ENCODE measurements around the gene HK3.
"Not testable (repeated sequence)": the region's sequence is repeated elsewhere in the genome, so short reads cannot be mapped to it uniquely, and the experiment has no call there.

Gene HK3

DNA sequence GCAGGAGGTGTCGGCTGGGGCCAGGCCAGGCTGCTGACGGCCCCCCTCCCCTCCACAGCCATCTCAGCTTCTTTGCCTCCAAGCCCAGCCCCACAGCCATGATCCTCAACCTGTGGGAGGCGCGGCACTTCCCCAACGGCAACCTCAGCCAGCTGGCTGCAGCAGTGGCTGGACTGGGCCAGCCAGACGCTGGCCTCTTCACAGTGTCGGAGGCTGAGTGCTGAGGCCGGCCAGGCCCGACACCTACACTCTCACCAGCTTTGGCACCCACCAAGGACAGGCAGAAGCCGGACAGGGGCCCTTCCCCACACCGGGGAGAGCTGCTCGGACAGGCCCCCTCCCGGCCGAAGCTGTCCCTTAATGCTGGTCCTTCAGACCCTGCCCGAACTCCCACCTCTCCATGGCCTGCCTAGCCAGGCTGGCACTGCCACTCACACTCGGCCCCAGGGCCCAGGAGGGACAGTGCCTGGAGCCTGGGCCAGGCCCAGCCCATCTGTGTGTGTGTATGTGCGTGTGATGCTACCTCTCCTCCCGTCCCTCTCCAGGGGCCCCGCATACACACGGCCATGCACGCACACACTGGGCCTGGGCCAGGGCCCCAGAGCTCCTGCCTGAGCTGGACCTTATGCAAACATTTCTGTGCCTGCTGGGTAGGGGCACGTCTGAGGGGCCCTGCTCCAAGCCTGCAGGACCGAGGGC, 19.3 kb downstream of the HK3 start:
- Histone ChIP-seq H3K4me3 (ENCODE audit: low read depth, low read length) (no peak overlapping the region), H3K36me3 (ENCODE audit: control insufficient read depth, insufficient read depth, low read length) (peaks cover 7% of the 10 kb centered on the region), H3K9me3 (ENCODE audit: control insufficient read depth, insufficient read depth, low read length) (no peaks in the 10 kb centered on the region), H3K27me3 (ENCODE audit: control insufficient read depth, insufficient read depth, low read length) (no peaks in the 10 kb centered on the region), H3K4me1 (ENCODE audit: control insufficient read depth, insufficient read depth, low read length) (no peaks in the 10 kb centered on the region), H3K9ac (ENCODE audit: low read depth, low read length) (no peak overlapping the region)

- Histone ChIP-seq H3K36me3 (ENCODE audit: control insufficient read depth, insufficient read depth, low read length) (peaks cover 7% of the 10 kb centered on the region), H3K27me3 (ENCODE audit: control insufficient read depth, insufficient read depth, low read length) (no peaks in the 10 kb centered on the region), H3K9me3 (ENCODE audit: control insufficient read depth, insufficient read depth, low read length) (no peaks in the 10 kb centered on the region), H3K4me3 (ENCODE audit: low read depth, low read length) (no peak overlapping the region), H3K4me1 (ENCODE audit: control insufficient read depth, insufficient read depth, low read length) (no peaks in the 10 kb centered on the region), H3K9ac (ENCODE audit: low read depth, low read length) (no peak overlapping the region)
Measured at GRCh38 chr5:176878906-176879662, 20.1 kb downstream of the HK3 start.

DNA sequence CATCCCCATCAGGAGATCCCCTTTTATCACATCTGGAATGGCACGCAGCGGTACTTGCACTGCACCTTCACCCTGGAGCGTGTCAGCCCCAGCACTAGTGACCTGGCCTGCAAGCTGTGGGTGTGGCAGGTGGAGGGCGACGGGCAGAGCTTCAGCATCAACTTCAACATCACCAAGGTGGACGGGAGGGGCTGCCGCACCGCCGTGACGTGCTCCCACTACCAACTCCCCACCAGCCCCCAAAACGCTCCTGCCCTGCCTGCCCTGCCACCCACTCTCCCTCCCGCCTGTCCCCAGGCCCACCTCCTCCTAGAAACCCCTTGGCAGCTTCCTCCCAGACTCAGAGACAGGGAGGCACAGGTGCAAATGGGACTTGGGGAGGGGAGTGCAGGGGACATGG, 20.7 kb downstream of the HK3 start:
- Histone ChIP-seq H3K27me3 (ENCODE audit: control insufficient read depth, insufficient read depth, low read length) (no peaks in the 10 kb centered on the region), H3K36me3 (ENCODE audit: control insufficient read depth, insufficient read depth, low read length) (peaks cover 7% of the 10 kb centered on the region), H3K9me3 (ENCODE audit: control insufficient read depth, insufficient read depth, low read length) (no peaks in the 10 kb centered on the region), H3K4me1 (ENCODE audit: control insufficient read depth, insufficient read depth, low read length) (no peaks in the 10 kb centered on the region), H3K9ac (ENCODE audit: low read depth, low read length) (no peak overlapping the region), H3K4me3 (ENCODE audit: low read depth, low read length) (no peak overlapping the region)

GRCh38 chr5:176877793-176878331, 21.3 kb downstream of the HK3 start:
- Histone ChIP-seq H3K4me3 (ENCODE audit: low read depth, low read length) (no peak overlapping the region), H3K4me1 (ENCODE audit: control insufficient read depth, insufficient read depth, low read length) (no peaks in the 10 kb centered on the region), H3K36me3 (ENCODE audit: control insufficient read depth, insufficient read depth, low read length) (peaks cover 7% of the 10 kb centered on the region), H3K9ac (ENCODE audit: low read depth, low read length) (no peak overlapping the region), H3K9me3 (ENCODE audit: control insufficient read depth, insufficient read depth, low read length) (no peaks in the 10 kb centered on the region), H3K27me3 (ENCODE audit: control insufficient read depth, insufficient read depth, low read length) (no peaks in the 10 kb centered on the region)

DNA sequence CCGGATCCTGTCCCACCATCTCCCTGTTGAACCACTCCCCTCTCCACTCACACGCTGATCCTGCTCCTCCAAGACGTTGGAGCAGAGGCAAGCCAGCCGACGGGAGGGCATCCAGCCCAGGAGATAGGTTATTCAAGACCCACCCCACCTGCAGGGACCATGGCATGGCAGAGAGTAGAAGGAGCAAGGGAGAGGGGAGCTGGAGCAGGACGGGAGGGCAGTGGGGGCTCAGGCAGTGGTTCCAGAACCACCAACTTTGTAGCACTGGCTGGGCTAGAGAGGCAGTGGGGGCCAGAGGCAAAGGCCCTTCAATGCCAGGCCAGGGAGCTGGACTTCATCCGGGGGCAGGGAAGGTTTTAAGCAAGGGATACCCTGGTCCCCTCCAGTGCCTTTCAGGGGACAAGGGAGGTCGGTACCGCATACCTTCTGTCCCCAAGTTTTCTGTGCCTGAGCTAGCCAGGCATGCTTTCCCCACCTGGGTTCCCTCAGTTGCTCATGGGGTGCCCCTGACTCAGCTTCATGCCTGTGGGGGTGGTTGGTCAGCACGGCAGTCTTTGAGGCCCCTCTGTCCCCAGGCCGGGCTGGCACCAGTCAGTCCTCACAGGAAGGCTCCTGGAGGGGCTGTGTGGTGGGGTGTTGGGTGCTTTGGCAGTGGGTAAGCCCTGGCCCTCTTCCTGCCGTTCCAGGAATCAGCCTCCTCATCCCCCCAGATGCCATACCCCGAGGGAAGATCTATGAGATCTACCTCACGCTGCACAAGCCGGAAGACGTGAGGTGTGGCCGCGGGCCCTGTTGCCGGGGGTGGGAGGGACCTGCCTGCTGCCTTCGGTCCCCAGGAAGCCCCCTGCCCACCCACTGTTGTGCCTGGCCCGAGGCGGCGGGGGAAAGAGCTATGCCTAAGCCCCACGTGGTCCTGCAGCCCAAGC, 22.4 kb downstream of the HK3 start:
- no peaks in the 10 kb centered on the region for H3K9me3 ChIP-seq (ENCODE audit: control insufficient read depth, insufficient read depth, low read length)
- no peak overlapping the region for H3K9ac ChIP-seq (ENCODE audit: low read depth, low read length)
- H3K4me1 ChIP-seq (ENCODE audit: control insufficient read depth, insufficient read depth, low read length): no peaks in the 10 kb centered on the region
- no peaks in the 10 kb centered on the region for H3K27me3 ChIP-seq (ENCODE audit: control insufficient read depth, insufficient read depth, low read length)
- H3K4me3 ChIP-seq (ENCODE audit: low read depth, low read length): no peak overlapping the region
- H3K36me3 ChIP-seq (ENCODE audit: control insufficient read depth, insufficient read depth, low read length): peaks cover 7% of the 10 kb centered on the region

DNA sequence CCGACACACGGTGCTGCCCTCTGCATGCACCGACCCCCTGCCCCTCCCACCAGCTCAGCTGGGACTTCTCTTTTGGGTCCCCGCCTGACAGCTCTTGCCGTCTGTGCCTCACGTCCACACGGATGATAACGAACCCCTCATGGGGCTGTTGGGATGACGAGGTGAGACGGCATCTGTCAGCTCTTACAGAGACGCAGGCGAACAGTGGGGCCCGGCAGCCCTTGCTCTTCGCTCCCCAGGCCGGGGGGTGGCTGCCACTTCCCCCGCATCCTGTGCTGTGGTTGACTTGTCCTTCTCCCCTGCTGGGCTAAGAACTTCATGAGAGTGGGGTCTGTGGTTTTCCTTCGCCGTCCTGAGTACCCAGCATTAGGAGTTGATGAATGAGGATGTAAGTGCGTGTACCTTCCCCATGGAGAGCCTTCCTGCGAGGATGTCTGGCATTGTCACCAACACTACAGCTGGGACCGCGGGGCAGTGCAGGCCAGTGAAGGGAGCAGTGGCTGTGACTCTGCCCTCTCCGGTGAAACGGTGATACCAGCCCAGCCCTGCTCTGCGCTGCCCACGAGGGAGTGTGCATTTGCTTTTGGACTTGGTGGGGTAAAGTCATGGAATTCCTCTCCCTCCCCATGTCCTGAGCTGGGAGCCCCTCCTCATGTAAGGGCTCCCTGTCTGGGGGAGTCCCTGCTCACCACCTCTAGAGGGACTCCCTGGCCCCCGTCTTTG, 23.2 kb downstream of the HK3 start:
- H3K4me1 ChIP-seq (ENCODE audit: control insufficient read depth, insufficient read depth, low read length): no peaks in the 10 kb centered on the region
- H3K4me3 ChIP-seq (ENCODE audit: low read depth, low read length): no peak overlapping the region
- peaks cover 7% of the 10 kb centered on the region for H3K36me3 ChIP-seq (ENCODE audit: control insufficient read depth, insufficient read depth, low read length)
- H3K27me3 ChIP-seq (ENCODE audit: control insufficient read depth, insufficient read depth, low read length): no peaks in the 10 kb centered on the region
- no peak overlapping the region for H3K9ac ChIP-seq (ENCODE audit: low read depth, low read length)
- H3K9me3 ChIP-seq (ENCODE audit: control insufficient read depth, insufficient read depth, low read length): no peaks in the 10 kb centered on the region

GRCh38 chr5:176875014-176875550, 24.1 kb downstream of the HK3 start:
- Histone ChIP-seq H3K9ac (ENCODE audit: low read depth, low read length) (no peak overlapping the region), H3K9me3 (ENCODE audit: control insufficient read depth, insufficient read depth, low read length) (no peaks in the 10 kb centered on the region), H3K27me3 (ENCODE audit: control insufficient read depth, insufficient read depth, low read length) (no peaks in the 10 kb centered on the region), H3K36me3 (ENCODE audit: control insufficient read depth, insufficient read depth, low read length) (peaks cover 7% of the 10 kb centered on the region), H3K4me1 (ENCODE audit: control insufficient read depth, insufficient read depth, low read length) (no peaks in the 10 kb centered on the region), H3K4me3 (ENCODE audit: low read depth, low read length) (no peak overlapping the region)

GRCh38 chr5:176874198-176874780, 24.9 kb downstream of the HK3 start:
- H3K4me3 ChIP-seq (ENCODE audit: low read depth, low read length): no peak overlapping the region
- no peaks in the 10 kb centered on the region for H3K27me3 ChIP-seq (ENCODE audit: control insufficient read depth, insufficient read depth, low read length)
- no peaks in the 10 kb centered on the region for H3K4me1 ChIP-seq (ENCODE audit: control insufficient read depth, insufficient read depth, low read length)

GRCh38 chr5:176873541-176874172, 25.5 kb downstream of the HK3 start:
- H3K36me3 ChIP-seq (ENCODE audit: control insufficient read depth, insufficient read depth, low read length): peaks cover 2% of the 10 kb centered on the region
- no peaks in the 10 kb centered on the region for H3K27me3 ChIP-seq (ENCODE audit: control insufficient read depth, insufficient read depth, low read length)
- no peaks in the 10 kb centered on the region for H3K9me3 ChIP-seq (ENCODE audit: control insufficient read depth, insufficient read depth, low read length)
- no peak overlapping the region for H3K9ac ChIP-seq (ENCODE audit: low read depth, low read length)
- H3K4me3 ChIP-seq (ENCODE audit: low read depth, low read length): no peak overlapping the region
- no peaks in the 10 kb centered on the region for H3K4me1 ChIP-seq (ENCODE audit: control insufficient read depth, insufficient read depth, low read length)

More at GRCh38 chr5:176874198-176874780, 24.9 kb downstream of the HK3 start:
- Histone ChIP-seq H3K9ac (ENCODE audit: low read depth, low read length) (no peak overlapping the region), H3K36me3 (ENCODE audit: control insufficient read depth, insufficient read depth, low read length) (peaks cover 2% of the 10 kb centered on the region), H3K9me3 (ENCODE audit: control insufficient read depth, insufficient read depth, low read length) (no peaks in the 10 kb centered on the region)

DNA sequence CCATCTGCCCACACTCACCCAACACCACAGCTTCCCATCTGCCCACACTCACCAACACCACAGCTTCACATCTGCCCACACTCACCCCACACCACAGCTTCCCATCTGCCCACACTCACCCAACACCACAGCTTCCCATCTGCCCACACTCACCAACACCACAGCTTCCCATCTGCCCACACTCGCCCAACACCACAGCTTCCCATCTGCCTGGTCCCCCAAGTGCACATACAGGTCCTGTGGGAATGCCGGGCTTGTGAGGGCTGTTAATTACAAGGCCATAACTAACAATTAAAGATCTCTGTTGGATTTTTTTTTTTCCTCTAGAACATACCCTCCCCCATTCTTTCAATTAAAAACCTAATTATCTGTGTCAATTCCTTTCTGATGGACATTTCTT, 26.1 kb downstream of the HK3 start:
- not testable (repeated sequence) for H3K27me3 ChIP-seq (ENCODE audit: control insufficient read depth, insufficient read depth, low read length); H3K36me3 ChIP-seq (ENCODE audit: control insufficient read depth, insufficient read depth, low read length)

More for the DNA sequence above, 26.1 kb downstream of the HK3 start:
- H3K4me1 ChIP-seq (ENCODE audit: control insufficient read depth, insufficient read depth, low read length); H3K4me3 ChIP-seq (ENCODE audit: low read depth, low read length); H3K9ac ChIP-seq (ENCODE audit: low read depth, low read length); H3K9me3 ChIP-seq (ENCODE audit: control insufficient read depth, insufficient read depth, low read length): not testable (repeated sequence)

Measured in iPS-15b (cell line).